SK-N-MC (cell line): ENCODE results near the gene TRIM46.

Experiments used
- DNase-seq: peaks from one replicate; pipeline ENCODE4 v3.0.0-alpha.2; 2011; ENCODE audit warnings: low read depth, low spot score
- H3K27ac ChIP-seq: fragments of 200-600 bp; sonication (generic); 2 replicates; pipeline ENCODE4 v1.5.1; 2016; ENCODE audit warnings: mixed run types
- H3K36me3 ChIP-seq: fragments of 200-600 bp; sonication (generic); 2 replicates; pipeline ENCODE4 v1.6.1; 2017; ENCODE audit warnings: antibody characterized with exemption, low read length, mixed read lengths; ENCODE audit not compliant: insufficient read depth
- H3K4me3 ChIP-seq: fragments of 200-600 bp; sonication (generic); 2 replicates; pipeline ENCODE4 v1.5.1; 2016
- H3K9ac ChIP-seq: fragments of 200-600 bp; sonication (generic); 2 replicates; pipeline ENCODE4 v1.8.0; 2017; ENCODE audit warnings: mixed run types, mixed read lengths; ENCODE audit not compliant: insufficient read length
- H3K9me3 ChIP-seq: fragments of 200-600 bp; sonication (generic); 2 replicates; pipeline ENCODE4 v1.6.1; 2017; ENCODE audit warnings: low read depth, mild to moderate bottlenecking, antibody characterized with exemption, low read length, moderate library complexity, mixed read lengths
- EZH2 ChIP-seq: fragments of 200-600 bp; sonication (generic); IDR thresholded peaks from one replicate; pipeline ENCODE4 v1.6.1; 2017; ENCODE audit warnings: antibody characterized with exemption
- FOXP2 ChIP-seq: optimal IDR thresholded peaks from 2 replicates; pipeline ENCODE3; 2011; ENCODE audit warnings: mild to moderate bottlenecking, moderate library complexity; ENCODE audit not compliant: insufficient read depth; ENCODE audit errors: extremely low read length, control extremely low read depth
- POLR2AphosphoS5 ChIP-seq: IDR thresholded peaks from 2 replicates; pipeline ENCODE4 v1.6.1; 2012; ENCODE audit warnings: mild to moderate bottlenecking, low read depth, low read length, borderline replicate concordance

The TRIM46 gene

DNA sequence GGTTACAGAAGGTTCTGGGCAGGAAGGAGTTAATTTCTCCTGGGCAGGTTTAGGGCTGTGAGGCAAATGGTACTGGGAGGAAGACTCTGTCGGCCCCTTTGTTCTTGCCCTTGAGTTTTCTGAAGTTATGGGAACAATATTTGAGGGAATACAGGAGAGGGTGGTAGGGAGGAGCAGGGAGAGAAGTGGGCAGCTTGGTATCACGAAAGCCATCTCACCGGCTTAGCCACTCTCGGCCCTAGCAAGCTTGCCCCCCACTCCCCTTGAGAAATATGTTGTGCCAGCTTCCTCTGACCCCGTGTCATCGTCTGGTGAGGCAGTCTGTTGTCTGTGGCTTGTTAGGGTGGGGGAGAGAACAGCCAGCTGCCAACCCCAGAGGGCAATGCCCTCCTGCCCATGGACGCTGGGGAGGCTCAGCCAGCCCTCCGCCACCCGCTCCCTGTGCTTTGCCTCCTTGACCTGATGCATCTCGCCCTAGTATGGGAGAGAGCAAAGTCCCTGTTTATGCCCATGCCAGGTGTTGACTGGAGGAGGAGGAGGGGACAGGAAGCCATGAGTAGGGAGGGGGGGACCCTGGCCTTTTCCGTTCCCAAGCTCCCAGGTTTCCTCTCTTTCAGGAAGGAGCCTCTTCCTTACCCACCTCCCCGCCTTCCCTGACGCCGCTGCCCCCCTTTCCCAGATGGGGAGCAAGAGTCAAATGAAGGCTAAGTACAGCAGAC lies 44.7 kb upstream of the TRIM46 start:
- Histone ChIP-seq H3K36me3 (peaks cover 20% of the 10 kb centered on the region), H3K4me3 (peak overlapping the region; percentile 92), H3K9ac (peak overlapping the region; percentile 78), H3K27ac (no peak overlapping the region), H3K9me3 (no peaks in the 10 kb centered on the region)
- TF ChIP-seq EZH2 = no peak
- no peak for DNase-seq

DNA sequence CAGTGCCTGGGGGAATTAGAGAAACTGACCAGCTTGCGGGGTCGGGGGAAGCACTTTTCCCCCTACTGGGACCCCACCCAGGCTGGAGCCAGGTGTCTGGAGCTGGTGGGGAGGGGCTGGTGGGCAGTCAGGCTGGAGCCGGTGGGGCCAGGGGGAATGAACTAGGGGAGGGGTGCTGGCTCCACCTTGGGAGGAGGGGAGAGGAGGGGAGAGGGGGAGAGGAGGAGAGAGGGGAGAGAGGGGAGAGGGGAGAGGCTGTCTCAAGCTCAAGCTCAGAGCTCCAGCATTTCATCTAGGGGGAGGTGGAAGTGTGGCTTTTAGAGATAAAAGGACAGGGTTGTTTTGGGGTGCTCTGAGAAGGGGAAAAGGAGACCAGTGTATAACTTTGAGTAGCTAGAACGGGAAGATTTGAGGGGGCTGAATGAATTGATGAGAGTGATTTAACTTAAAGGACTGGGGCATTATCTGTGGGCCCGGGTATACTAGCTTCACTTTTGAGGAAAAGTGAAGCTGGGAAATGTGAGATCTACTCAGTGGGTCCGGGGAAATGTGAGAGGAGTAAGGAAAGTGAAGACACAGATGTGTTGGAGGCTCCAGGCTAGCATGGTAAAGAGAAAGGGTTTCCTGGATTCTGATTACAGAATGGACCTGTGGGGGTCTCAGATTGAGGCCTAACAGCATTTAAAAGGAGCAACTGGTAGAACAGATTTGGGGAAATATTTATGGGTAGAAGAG lies 43.2 kb upstream of the TRIM46 start:
- DNase-seq = no peak
- peak overlapping the region; percentile 74 for H3K27ac ChIP-seq
- no peak for TF ChIP-seq POLR2AphosphoS5
- no peak for TF ChIP-seq EZH2
- no peaks in the 10 kb centered on the region for H3K9me3 ChIP-seq
- peaks cover 26% of the 10 kb centered on the region for H3K36me3 ChIP-seq
- H3K9ac ChIP-seq = peak overlapping the region; percentile 51
- peak overlapping the region; percentile 92 for H3K4me3 ChIP-seq

DNA sequence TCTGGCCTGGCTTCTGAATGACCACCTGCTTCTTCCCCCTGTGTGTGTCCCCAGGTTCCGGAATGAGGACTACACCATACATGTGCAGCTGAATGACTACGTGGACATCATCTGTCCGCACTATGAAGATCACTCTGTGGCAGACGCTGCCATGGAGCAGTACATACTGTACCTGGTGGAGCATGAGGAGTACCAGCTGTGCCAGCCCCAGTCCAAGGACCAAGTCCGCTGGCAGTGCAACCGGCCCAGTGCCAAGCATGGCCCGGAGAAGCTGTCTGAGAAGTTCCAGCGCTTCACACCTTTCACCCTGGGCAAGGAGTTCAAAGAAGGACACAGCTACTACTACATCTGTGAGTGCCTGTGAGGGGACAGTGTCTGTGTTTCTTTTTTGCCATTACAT lies 42.4 kb upstream of the TRIM46 start:
- TF ChIP-seq EZH2 (no peak), FOXP2 (no peak), POLR2AphosphoS5 (no peak)
- no peak for DNase-seq
- H3K9ac ChIP-seq = no peak overlapping the region
- no peak overlapping the region for H3K4me3 ChIP-seq
- H3K36me3 ChIP-seq = peaks cover 26% of the 10 kb centered on the region
- no peaks in the 10 kb centered on the region for H3K9me3 ChIP-seq
- no peak overlapping the region for H3K27ac ChIP-seq

DNA sequence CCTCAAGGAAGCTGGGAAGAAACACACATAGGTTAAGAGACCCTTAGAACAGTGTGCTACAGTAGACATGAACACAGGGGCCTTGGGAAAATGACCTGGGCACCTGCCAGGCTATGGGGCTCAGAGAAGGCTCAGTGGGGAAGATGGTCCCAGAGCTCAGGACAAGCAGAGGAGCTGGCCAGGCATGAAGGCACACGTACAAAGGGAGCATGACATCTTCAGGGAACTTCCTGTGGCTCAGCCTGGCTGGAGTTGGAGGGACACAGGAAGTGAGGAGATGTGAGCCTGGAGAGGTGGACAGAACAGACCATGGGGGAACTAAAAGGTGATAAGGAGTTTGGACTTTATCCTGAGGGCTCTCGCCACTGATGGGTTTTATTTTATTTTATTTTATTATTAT lies 41.8 kb upstream of the TRIM46 start:
- DNase-seq = no peak
- no peak overlapping the region for H3K9ac ChIP-seq
- TF ChIP-seq POLR2AphosphoS5 = no peak
- no peak for TF ChIP-seq EZH2
- TF ChIP-seq FOXP2 = no peak
- H3K27ac ChIP-seq = no peak overlapping the region
- no peak overlapping the region for H3K4me3 ChIP-seq
- no peaks in the 10 kb centered on the region for H3K9me3 ChIP-seq
- peaks cover 26% of the 10 kb centered on the region for H3K36me3 ChIP-seq

DNA sequence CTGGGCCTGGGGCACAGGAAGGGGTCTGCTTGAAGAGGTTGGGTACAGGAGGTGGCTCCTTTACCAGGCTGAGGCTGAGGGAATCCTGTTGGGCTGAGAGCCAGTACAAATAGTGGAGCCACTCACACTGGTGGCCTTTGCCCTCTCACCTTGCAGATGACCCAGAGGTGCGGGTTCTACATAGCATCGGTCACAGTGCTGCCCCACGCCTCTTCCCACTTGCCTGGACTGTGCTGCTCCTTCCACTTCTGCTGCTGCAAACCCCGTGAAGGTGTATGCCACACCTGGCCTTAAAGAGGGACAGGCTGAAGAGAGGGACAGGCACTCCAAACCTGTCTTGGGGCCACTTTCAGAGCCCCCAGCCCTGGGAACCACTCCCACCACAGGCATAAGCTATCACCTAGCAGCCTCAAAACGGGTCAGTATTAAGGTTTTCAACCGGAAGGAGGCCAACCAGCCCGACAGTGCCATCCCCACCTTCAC lies 39.8 kb upstream of the TRIM46 start:
- peaks cover 26% of the 10 kb centered on the region for H3K36me3 ChIP-seq
- H3K9me3 ChIP-seq = no peaks in the 10 kb centered on the region
- H3K9ac ChIP-seq = no peak overlapping the region
- no peak overlapping the region for H3K4me3 ChIP-seq
- no peak overlapping the region for H3K27ac ChIP-seq
- TF ChIP-seq FOXP2 (no peak), EZH2 (no peak), POLR2AphosphoS5 (no peak)
- no peak for DNase-seq

DNA sequence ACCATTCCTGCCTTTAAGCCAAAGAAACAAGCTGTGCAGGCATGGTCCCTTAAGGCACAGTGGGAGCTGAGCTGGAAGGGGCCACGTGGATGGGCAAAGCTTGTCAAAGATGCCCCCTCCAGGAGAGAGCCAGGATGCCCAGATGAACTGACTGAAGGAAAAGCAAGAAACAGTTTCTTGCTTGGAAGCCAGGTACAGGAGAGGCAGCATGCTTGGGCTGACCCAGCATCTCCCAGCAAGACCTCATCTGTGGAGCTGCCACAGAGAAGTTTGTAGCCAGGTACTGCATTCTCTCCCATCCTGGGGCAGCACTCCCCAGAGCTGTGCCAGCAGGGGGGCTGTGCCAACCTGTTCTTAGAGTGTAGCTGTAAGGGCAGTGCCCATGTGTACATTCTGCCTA lies 39.3 kb upstream of the TRIM46 start:
- Histone ChIP-seq H3K9ac (no peak overlapping the region), H3K27ac (no peak overlapping the region), H3K36me3 (peaks cover 26% of the 10 kb centered on the region), H3K9me3 (no peaks in the 10 kb centered on the region), H3K4me3 (no peak overlapping the region)
- no peak for DNase-seq
- TF ChIP-seq EZH2 (no peak), POLR2AphosphoS5 (no peak), FOXP2 (no peak)

DNA sequence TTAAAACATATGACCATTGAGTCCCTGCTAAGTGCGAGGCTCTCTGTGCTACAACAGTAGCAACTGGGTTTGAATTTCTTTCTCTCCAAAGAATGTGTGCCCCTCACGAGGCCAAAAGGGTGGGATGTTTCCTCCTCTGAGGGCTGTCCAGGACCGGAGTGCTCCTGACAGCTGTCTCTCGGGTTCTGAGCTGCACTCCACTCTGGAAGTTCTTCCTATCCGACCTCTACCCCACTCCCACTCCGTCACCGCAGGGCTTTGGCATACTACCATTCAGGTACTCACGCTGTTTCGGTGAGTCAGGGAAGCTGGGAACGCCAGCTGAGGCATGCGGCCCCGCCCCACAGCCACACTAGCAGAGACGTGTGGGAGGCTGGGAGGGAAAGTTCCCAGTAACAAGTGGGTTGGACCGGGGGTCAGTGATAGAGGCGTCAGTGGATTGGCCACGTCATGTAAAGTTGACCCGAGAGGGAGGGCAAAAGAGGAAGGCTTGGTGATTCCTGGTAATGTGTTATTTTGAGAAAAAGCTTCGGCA lies 38.7 kb upstream of the TRIM46 start:
- H3K4me3 ChIP-seq = peak overlapping the region; percentile 83
- no peak for DNase-seq

DNA sequence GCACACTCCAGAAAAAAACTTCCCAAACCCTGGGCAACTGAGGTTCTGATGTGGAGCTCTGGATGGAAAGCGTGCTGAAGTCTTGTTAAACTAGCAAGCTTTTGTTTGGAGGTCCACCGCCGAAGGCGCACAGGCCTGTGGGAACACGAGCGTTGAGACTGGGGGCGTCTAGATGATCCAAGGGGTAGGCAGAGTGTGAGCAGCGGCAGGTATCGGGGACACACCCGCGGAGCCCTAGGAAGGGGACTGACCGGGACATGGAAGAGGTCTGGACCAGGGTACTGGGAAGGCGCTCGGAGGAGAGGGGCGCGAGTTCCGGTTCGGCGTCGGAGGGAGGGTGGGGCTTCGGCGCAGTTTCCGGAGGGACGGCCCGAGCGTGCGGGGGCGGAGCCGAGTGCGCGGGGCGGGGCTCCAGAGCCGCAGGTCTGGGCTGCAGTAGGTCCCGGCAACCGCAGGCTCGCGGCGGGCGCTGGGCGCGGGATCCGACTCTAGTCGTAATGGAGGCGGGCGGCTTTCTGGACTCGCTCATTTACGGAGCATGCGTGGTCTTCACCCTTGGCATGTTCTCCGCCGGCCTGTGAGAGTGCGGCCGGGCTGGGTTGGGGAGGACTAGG lies 38.1 kb upstream of the TRIM46 start, which contains the start of gene SLC50A1:
TSS of gene SLC50A1 (plus strand) at position 438 of the 614 bp plus-strand sequence. CDS start at position 498, 60 bp downstream.
- TF ChIP-seq EZH2 (no peak), FOXP2 (no peak), POLR2AphosphoS5 (peak; percentile 98)
- H3K36me3 ChIP-seq = peaks cover 26% of the 10 kb centered on the region
- peak within 1 kb of the TSS; percentile 79 for H3K9ac ChIP-seq
- no peaks in the 10 kb centered on the region for H3K9me3 ChIP-seq
- H3K4me3 ChIP-seq = peak within 1 kb of the TSS; percentile 83
- DNase-seq = peak; percentile 26
- H3K27ac ChIP-seq = peak within 1 kb of the TSS; percentile 78

More for the DNA sequence above, 38.7 kb upstream of the TRIM46 start:
- H3K36me3 ChIP-seq = peaks cover 26% of the 10 kb centered on the region
- peak overlapping the region; percentile 79 for H3K9ac ChIP-seq
- TF ChIP-seq FOXP2 (no peak), POLR2AphosphoS5 (no peak), EZH2 (no peak)
- H3K9me3 ChIP-seq = no peaks in the 10 kb centered on the region
- H3K27ac ChIP-seq = peak overlapping the region; percentile 78
